Chondrocyte (in vitro differentiated cells): ENCODE results near the gene ACER3. TPM values are rescaled to one million over a fixed set of nuclear protein-coding genes. Genes with fewer than 3 reads are reported as not detected.

ENCODE experiments used
- DNase-seq: peaks from one replicate; pipeline ENCODE4 v3.0.0; 2021; ENCODE audit warnings: mixed read lengths, low spot score
- H3K27ac Mint-ChIP-seq: one replicate; pipeline ENCODE4 v1.8.0; 2021; ENCODE audit warnings: mild to moderate bottlenecking, moderate library complexity, mixed read lengths; ENCODE audit not compliant: unreplicated experiment
- H3K27me3 Mint-ChIP-seq: 2 replicates; pipeline ENCODE4 v1.8.0; 2021; ENCODE audit warnings: low read depth, mixed read lengths
- H3K36me3 Mint-ChIP-seq: 2 replicates; pipeline ENCODE4 v1.8.0; 2021; ENCODE audit warnings: low read depth, mixed read lengths
- H3K4me1 Mint-ChIP-seq: 2 replicates; pipeline ENCODE4 v1.8.0; 2021; ENCODE audit warnings: low read depth, mild to moderate bottlenecking, mixed read lengths
- H3K4me3 Mint-ChIP-seq: one replicate; pipeline ENCODE4 v1.8.0; 2021; ENCODE audit warnings: mild to moderate bottlenecking, moderate library complexity, mixed read lengths; ENCODE audit not compliant: unreplicated experiment
- H3K9me3 Mint-ChIP-seq: 2 replicates; pipeline ENCODE4 v1.8.0; 2021; ENCODE audit warnings: low read depth, mixed read lengths
- total RNA-seq: library from RNA; stranded (reverse); gene quantifications from 3 replicates; pipeline ENCODE4 v1.2.1, GENCODE V29; 2021
- TF ChIP-seq, protein P1 (sequence below): fragments of 200-600 bp; sonication (generic); IDR thresholded peaks from 2 replicates; pipeline ENCODE4 v1.5.0; 2021; ENCODE audit warnings: antibody characterized with exemption, mild to moderate bottlenecking, moderate library complexity

Gene ACER3
- total RNA-seq, 1 donor from 2014 or later = 17.9 TPM

DNA sequence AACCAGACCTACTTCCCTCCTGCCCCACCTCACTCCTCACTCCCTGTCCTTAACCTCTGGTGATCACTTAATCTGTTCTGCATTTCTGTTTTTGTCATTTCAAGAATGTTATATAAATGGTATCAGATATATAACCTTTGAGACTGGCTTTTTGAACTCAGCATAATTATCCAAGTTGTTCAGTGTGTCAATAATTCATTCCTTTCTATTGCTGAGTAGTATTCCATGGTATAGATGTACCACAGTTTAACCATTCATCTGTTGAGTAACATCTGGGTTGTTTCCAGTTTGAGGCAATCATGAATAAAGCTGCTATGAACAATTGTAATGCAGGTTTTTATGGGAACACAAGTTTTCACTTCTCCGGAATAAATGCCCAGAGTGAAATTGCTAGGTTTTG, 138.9 kb downstream of the ACER3 start:
- Mint-ChIP-seq H3K4me1 (no peaks in the 10 kb centered on the region), H3K27ac (no peak overlapping the region), H3K27me3 (no peaks in the 10 kb centered on the region), H3K9me3 (peaks cover 13% of the 10 kb centered on the region), H3K4me3 (no peak overlapping the region), H3K36me3 (peaks cover 11% of the 10 kb centered on the region)
- TF ChIP-seq, protein P1, sequence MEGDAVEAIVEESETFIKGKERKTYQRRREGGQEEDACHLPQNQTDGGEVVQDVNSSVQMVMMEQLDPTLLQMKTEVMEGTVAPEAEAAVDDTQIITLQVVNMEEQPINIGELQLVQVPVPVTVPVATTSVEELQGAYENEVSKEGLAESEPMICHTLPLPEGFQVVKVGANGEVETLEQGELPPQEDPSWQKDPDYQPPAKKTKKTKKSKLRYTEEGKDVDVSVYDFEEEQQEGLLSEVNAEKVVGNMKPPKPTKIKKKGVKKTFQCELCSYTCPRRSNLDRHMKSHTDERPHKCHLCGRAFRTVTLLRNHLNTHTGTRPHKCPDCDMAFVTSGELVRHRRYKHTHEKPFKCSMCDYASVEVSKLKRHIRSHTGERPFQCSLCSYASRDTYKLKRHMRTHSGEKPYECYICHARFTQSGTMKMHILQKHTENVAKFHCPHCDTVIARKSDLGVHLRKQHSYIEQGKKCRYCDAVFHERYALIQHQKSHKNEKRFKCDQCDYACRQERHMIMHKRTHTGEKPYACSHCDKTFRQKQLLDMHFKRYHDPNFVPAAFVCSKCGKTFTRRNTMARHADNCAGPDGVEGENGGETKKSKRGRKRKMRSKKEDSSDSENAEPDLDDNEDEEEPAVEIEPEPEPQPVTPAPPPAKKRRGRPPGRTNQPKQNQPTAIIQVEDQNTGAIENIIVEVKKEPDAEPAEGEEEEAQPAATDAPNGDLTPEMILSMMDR = no peak
- no peak for DNase-seq

DNA sequence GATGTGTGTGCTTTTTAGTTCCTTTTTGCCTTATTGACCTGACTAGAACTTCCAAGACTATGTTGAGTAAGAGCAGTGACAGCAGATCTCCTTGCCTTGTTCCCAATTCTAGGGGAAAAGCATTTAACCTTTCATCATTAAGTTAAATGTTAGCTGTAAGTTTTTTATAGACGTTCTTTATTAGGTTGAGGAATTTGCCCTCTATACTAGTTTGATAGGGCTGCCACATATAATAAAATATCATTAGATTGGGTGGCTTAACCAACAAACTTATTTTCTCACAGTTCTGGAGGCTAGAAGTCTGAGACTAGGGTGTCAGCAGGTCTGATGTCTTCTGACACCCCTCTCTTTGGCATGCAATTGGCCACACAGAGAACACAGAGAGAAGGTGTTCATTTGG, 140.9 kb downstream of the ACER3 start:
- Mint-ChIP-seq H3K27me3 (no peaks in the 10 kb centered on the region), H3K36me3 (peaks cover 12% of the 10 kb centered on the region), H3K9me3 (peaks cover 14% of the 10 kb centered on the region), H3K27ac (no peak overlapping the region), H3K4me1 (no peaks in the 10 kb centered on the region), H3K4me3 (no peak overlapping the region)
- DNase-seq = no peak
- TF ChIP-seq, protein P1 = no peak

DNA sequence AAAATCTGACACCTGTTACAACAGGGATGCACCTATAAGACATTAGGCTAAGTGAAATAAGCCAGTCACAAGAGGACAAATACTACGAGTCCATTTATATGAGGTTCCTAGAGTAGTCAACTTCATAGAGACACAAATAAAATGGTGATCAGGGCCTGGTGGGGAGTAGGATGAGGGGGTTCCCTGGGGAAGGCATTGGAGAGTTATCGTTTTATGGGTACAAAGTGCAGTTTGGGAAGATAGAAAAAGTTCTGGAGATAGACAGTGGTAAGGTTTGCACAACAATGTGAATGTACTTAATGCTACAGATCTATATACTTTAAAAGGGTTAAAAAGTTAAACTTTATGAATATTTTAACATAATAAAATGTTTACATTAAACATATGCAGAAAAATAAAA, 142.1 kb downstream of the ACER3 start:
- no peaks in the 10 kb centered on the region for H3K27me3 Mint-ChIP-seq
- H3K4me1 Mint-ChIP-seq = no peaks in the 10 kb centered on the region
- peaks cover 16% of the 10 kb centered on the region for H3K9me3 Mint-ChIP-seq
- peaks cover 12% of the 10 kb centered on the region for H3K36me3 Mint-ChIP-seq
- no peak overlapping the region for H3K4me3 Mint-ChIP-seq
- no peak overlapping the region for H3K27ac Mint-ChIP-seq
- DNase-seq = no peak
- TF ChIP-seq, protein P1 = no peak

DNA sequence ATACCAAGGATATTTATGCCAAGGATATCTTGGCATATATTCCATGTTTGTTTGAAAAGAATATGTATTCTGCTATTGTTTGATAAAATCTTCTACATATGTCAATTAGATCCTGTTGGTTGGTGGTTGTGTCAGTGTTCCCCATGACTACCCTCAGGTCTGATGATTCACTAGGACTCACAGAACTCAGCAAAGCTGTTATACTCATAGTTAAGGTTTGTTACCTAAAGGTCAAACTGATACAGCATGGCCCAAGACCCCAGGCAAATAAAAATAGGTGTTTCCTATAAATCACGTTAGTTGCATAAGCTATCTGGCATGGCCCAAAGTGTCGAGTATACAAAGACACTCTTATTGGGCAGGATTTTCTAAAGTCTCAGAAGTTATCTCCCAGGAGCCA, 143.2 kb downstream of the ACER3 start:
- peaks cover 16% of the 10 kb centered on the region for H3K9me3 Mint-ChIP-seq
- no peak overlapping the region for H3K27ac Mint-ChIP-seq
- H3K4me1 Mint-ChIP-seq = peaks cover 6% of the 10 kb centered on the region
- H3K4me3 Mint-ChIP-seq = no peak overlapping the region
- no peak for DNase-seq
- peaks cover 12% of the 10 kb centered on the region for H3K36me3 Mint-ChIP-seq
- TF ChIP-seq, protein P1 = no peak
- H3K27me3 Mint-ChIP-seq = no peaks in the 10 kb centered on the region

DNA sequence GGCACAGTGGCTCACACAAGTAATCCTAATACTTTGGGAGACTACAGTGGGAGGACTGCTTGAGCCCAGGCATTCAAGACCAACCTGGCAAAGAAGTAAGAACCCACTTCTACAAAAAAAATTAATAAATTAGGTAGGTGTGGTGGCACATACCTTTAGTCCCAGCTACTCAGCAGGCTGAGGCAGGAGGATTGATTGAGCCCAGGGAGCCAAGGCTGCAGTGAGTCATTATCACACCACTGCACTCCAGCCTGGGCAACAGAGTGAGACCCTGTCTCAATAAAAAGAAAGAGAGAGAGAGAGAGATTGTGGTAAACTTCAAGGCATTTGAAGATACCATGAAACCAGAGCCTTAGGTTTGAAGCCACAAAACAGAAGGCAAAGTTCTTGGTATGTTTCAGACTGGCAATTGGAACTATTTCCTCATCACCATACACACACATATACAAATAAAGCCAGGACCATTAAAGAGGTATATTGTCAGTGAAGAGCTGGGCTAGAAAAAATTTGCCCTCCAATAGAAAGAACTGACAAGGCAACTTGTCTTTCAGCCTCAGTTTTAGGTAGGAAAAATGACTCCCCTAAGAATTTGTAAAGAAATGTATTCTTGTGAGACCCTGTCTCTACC, 148.9 kb downstream of the ACER3 start:
- H3K4me3 Mint-ChIP-seq = no peak overlapping the region
- peaks cover 10% of the 10 kb centered on the region for H3K36me3 Mint-ChIP-seq
- H3K27me3 Mint-ChIP-seq = no peaks in the 10 kb centered on the region
- no peak for DNase-seq
- peaks cover 6% of the 10 kb centered on the region for H3K4me1 Mint-ChIP-seq
- H3K9me3 Mint-ChIP-seq = peaks cover 2% of the 10 kb centered on the region
- TF ChIP-seq, protein P1 = no peak
- no peak overlapping the region for H3K27ac Mint-ChIP-seq
